GM21737 (cell line): Measurements from ENCODE around the gene TAF5L.
A peak's percentile ranks its signal among the peaks of the same experiment; 100 is the strongest.

Source experiments
- ATAC-seq: cut with Tn5 transposase; IDR thresholded peaks from one replicate; pipeline ENCODE4 v1.9.1; 2021; ENCODE audit warnings: mild to moderate bottlenecking, moderate library complexity; ENCODE audit not compliant: unreplicated experiment

Gene TAF5L

DNA sequence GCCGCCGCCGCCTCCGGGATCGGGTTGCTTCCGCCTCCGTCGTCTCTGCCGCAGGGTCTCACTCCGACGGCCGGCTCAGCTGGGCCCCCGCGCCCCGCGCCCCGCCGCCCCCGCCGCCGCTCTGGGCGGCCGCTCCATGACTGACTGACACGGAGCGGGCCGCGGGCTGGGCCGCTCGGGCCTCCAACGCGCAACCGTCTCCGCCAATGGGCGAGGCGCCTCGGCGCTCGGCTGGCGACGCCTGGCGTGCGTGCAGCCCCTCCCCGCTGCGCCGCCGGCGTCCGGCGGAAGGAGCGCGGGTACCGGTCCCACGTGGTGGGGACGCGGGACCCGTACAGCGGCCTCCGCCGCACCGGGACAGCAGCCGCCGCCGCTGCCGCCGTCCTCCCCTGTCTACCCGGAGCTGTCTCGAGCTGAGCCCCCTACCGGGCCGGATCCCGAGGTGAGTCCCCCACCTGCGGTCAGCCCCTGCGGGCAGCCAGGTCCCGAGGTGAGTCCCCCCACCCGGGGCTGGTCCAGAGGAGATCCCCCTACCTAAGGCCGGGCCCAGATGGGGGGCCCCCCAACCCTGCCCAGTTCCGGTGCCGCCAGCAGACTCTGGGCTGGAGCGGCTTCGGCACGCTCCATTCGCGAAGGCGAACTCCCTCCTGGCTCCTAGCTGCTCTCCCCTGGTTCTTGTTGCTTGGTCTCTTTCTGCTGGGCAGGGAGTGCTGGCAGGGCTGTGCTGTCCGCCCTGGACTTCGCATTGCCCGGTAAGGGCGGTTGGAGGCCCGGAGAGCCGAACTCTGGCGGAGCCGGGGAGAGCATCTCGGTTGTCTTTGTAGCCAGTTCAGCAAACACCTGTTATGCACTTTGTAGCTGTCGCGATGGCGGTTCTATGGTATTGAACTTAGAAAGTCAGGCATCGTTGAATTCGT, at the start of gene TAF5L, which contains the start of gene URB2:
TSS of gene TAF5L (minus strand) at position 208 of the 917 bp plus-strand sequence. CDS start 11,640 bp downstream, outside the sequence.
TSS of gene URB2 (plus strand) at position 333 of the 917 bp plus-strand sequence. CDS start 1,387 bp downstream, outside the sequence.
- ATAC-seq, result peak; percentile 85

DNA sequence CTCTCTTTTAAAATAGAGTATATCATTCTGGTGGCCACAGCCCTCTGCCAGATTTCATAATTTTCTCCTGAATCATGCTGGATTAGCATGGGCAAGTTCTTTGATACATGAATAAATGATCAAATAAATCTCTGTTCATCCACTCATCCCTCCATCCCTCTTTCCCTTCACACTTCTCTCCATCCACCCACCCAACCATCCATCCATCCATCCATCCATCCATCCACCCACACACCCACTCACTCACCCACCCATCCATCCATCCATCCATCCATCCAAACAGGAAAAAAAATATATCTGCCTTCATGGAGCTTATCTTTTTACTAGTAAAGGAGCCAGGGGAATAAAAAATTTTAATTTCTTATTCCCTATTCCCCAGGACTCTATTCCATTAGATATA, 49.5 kb upstream of the TAF5L start:
- ATAC-seq, result no peak

DNA sequence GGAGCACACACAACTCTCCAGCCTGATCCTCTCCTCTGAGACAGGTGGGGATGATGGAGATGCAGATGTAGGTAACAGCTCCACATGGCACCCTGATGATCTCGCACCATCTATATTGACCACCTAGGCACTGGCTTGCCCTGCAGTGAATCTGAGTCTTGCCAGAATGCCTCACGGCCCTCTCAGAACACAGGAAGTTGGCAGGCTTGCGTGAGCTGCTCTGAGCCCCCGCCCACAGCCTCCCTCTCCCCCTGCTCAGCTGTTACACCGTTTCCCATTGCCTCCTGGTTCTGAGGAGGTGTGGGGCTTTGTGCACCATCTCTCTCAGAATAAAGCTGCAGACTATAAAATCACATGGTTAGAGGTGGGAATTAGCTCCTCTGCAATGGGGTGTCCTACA, 48.1 kb upstream of the TAF5L start:
- ATAC-seq, result no peak

DNA sequence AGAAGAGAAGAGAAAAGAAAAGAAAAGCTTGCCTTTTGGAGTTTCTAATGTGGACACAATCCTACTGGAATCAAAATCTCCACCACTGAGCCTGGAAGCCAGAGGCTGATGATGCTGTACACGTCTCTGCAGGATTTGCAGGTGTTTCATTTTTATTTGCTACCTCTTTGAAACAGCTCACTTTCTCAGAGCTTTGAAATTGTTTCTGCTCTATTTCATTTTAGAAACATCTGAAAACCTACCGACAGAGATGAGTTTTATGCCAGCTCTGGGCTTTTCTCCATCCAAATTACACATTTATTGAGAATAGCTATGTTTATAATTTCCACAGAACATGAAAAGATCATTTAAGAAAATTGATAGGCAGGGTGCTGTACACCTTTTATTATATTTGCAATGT, 46.3 kb upstream of the TAF5L start:
- ATAC-seq, result no peak

DNA sequence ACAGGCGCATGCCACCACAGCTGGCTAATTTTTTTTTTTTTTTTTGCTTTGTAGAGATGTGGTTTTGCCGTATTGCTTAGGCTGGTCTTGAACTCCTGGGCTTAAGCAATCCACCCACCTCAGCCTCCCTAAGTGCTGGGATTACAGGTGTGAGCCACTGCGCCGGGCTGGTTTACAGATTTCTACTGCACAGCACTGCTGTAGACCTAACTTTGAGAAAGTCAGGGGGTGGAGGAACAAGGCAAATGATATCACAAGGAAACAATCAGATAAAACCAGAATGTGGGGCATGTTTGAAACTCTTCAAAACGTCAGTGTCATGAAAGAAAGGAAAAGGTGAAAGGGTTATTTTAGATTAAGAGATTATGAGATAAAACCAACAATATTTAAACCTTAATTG, 45.4 kb upstream of the TAF5L start:
- ATAC-seq, result no peak

DNA sequence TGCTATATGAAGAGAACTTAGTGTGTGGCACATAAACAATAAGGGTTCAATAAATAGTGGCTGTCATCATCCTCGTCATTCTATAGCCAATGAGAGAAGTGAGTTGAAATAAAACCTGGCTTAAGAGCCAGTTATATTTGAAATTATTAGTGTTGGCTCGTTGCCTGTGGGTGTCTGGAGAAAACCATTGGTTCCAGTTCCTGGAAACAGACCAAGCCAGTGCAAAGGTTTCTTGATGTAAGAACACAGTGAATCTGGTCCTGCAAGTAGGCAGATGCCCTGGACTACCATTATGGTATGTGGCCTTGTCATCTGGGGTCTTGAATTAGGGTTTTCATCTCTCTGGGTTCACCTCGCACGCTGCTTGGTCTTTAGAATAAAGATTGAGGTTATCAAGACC, 43.4 kb upstream of the TAF5L start:
- no peak for ATAC-seq

DNA sequence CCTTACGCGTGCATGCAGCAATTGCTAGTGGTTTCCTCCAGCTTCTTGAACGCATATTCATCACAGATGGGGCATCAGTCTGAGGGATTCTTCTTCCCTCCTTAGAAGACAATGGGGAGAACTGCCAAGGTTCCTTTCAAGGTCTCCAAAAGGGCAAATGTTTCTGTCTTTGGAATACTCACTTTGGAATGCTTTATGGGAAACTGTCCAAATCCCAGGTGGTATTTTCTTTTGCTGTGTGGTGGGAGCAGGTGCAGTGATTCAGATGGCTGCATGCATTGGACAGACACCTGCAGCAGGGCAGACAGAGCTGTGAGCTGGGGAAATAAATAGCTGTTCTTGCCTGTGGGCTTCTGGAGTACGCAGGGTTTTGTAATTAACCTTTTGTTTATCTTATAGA, 40.7 kb upstream of the TAF5L start:
- no peak for ATAC-seq

DNA sequence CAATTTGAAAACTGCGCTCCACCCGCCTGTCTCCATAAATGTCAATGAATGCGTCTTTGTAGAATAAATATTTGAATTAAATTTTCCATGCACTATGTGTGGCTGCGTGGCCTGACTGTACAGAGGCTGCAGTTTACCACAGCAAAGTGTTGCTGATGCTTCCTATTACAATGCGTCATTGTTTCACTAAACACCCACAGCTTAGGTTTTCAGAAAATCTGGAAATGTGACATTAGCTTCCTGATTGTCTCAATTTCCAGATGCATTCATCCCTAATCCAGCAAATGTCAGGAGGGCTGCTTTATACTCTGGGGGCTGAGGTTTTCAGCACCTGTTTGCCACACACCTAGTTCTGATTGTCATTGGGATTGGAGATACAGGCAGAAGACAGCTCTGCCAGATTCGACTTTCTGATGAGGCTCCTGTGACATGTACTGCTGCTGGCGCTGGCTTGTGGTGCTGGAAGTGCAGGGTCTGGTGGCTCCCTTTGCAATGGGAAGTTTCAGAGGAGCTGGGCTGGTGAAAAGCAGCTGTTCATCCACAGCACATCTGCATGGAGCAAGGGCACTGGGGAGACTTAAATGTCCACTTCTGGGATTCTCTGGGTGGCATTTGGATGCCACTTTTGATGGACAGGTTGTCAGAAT, 40.1 kb upstream of the TAF5L start:
- no peak for ATAC-seq

DNA sequence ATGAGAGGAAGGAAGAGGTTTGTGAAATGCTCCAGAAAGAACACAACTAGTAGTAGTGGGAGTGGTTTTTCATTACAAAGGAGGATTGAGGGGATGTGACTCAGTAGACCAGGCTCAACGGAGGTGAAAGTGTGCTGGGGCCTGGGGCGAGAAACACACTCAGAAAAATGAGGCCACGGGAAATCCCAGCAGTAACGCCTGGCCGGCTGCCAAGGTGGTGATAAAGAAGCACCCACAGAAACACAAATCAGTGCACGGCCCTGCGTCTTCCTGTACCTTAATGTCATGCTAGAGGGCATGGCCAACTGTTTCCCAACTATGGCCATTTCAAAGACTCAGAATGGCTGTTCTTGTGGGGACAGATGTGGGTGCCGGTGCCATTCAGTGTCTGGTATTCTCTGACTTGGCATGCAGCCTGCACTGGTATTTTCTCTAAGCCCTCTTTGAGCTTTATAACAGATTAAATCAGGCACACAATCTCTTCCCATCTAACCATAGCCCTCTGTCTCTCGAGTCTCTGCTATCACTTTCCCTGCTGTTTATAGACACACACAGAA, 38.3 kb upstream of the TAF5L start:
- no peak for ATAC-seq

DNA sequence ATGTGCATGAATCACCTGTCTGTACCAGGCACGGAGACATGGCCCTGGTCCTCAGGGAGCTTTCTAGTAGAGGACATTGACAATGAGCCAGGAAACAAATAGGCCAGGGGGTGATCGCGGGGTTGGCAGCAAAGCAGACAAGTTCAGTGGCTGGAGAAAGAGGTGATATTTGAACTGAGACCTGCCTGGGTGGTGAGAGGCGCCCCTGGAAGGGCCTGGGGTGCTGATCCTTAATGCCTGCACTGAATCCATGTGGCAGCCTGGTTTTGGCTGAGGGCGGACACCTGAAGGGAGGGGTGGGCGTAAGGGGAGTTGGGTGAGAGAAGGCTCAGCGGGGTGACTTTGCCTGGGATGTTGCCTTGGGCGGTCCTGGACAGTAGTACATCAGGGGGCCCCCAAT, 36.0 kb upstream of the TAF5L start:
- ATAC-seq, result no peak

DNA sequence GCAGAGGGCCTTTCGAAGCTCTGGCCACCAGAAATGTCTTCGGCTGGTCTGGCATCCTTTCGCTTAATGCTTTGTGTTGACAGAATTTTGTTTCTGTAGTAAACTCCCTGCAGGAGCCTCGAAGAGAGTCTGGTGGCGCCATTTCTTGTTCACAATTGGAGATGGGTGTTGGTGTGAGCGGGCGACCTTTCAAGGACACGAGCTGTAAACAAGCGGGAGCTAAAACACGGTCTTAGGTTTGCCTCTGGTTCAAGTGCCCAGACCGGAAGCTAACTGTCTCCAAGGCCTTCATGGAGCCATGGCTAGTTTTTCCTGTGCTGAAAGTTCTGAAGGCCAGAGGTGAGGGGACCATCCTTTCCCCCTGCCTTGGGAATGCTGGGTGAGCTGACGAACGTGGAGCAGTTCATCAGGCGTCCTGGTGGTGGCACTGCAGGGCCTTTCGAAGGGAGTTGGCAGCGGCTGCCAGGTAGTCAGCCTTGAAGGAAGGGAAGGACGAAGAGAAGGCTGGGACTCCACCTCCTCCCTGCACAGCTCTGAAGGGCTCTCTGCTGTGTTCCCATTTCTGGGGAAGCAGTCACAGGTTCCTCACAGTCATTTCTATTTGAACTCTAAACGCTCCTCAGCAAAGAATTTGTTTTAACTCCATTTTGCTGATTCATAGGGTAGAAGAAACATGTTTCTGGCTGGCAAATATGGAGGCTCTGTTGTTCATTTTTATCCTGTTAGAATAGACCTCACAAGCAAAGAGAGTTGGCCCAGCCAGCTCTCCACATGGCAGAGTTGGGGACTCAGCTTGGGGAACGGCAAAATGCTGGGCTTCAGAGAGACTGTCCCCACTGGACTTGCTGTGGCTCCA, 35.3 kb upstream of the TAF5L start:
- ATAC-seq, result peak; percentile 66

DNA sequence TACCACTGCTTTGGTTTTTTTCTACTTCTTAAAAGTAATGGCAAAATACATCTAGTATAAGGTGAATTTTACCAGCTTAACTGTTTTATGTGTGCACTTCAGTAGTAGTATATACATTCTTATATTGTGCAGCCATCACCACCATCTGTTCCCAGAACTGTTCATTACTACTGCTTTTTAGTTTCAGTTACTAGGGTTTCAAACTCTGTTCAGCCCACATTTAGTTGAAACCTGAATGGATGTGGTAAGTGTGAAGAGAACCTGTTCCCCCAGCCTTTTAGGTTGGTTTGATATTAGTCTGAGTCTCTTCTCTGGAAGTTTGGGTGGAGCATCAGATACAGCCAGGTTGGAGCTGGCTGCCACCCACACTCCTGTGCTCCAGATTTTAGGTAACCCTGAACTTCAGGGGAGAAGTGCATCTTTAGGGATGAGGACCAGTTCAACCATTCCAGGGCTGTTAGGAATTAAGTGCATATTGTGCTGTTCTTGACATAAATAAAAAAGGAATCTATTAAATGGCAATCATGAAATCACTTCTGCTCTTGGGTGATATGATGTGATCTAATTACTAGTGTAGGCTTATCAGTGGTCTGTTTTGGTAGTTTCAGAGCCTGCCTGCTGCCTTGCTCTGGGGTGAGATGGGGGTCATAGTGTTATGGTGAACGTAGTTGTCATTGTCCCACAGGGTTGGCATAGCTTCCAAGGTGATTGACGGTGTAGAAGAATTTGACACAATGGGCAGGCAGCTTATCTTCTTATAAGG, 32.3 kb upstream of the TAF5L start:
- ATAC-seq, result no peak

DNA sequence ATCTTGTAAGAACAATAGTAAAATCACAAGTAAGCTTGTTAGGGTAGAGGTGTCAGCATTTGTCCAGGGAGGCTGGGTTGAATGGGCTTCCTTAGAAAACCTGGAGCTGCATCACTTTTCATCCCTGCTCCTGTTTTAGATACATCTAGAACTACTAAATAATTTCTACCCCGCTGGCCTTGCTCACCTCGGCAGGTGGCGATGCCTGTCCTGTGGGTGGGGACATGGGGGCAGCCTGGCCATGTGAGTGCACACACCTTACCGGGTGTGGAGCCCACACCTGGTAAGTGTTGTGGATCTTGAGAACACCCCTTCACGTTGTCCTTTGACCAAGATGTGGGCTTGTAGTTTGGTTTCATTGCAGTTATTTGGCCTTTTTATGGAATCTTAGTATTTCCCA, 29.9 kb upstream of the TAF5L start:
- ATAC-seq, result no peak

DNA sequence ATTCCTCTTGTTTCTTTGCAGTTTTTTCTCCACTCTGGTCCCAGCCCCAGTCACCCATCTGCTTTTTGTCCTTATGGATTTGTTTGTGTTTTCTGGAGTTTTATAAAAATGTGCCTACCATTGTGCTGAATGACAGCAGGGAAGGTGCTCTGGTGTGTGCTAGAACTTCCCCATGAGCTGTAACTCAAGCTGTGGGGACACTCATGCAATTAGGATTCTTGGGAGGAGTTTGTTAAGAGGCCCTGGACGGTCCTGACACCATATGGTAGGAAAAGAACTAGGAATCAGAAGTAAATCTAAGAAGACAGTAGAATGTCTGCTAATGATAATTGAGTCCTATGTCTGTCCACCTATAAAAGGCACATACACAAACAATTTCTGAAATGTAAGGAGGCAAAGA, 27.5 kb upstream of the TAF5L start:
- ATAC-seq, result no peak

DNA sequence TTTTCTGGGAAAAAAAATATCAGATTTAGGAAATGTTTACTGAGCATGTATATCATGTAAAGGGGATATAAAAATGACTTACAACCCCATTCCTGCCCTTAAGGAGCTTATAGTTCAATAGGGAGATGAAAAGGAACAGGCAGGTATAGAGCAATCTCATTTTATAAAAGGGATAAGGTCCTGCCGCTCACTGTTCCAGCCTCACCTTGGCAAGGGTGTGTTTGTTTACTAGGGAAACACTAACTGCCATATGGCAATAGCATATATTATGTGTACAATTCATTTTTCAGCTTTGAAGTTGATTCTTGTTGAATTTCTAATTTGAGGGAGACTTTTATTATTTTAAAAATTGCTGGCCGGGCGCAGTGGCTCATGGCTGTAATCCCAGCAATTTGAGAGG, 25.6 kb upstream of the TAF5L start:
- ATAC-seq, result no peak

DNA sequence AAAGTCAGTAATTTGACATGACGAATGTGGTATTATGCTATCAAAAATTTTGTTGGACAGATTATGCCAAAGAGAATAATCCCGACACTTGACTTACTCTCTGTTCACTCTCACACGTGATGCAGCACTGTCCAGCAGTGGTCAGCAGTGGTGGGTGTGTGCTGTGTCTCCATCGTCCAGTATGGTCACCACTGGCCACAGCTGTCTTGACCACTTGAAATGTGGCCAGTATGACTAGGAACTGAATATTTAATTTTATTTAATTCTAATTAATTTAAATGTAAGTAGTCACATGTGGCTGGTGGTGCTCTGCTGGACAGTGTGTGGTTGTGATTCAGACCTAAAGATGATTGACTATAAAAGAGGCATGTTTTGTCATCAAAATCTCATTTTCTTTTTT, 24.1 kb upstream of the TAF5L start:
- ATAC-seq, result no peak

DNA sequence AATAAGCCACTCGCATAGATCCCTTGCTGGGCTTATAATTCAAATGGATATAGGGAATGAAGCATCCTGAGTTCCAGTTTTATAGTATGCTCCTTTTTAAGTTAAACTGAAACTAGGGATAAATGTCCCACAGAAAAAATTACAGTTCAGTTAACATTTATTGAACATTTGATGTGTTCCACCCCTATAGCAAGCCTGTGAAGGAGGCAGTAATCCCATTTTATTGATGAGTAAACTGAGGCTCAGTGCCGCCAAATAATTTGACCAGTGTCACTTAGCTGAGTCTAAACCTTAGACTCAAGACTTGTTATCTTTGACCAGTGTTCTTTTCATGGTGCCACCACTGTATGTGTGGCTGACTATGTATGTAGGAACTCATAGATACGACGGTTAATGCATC, 22.5 kb upstream of the TAF5L start:
- ATAC-seq, result no peak

DNA sequence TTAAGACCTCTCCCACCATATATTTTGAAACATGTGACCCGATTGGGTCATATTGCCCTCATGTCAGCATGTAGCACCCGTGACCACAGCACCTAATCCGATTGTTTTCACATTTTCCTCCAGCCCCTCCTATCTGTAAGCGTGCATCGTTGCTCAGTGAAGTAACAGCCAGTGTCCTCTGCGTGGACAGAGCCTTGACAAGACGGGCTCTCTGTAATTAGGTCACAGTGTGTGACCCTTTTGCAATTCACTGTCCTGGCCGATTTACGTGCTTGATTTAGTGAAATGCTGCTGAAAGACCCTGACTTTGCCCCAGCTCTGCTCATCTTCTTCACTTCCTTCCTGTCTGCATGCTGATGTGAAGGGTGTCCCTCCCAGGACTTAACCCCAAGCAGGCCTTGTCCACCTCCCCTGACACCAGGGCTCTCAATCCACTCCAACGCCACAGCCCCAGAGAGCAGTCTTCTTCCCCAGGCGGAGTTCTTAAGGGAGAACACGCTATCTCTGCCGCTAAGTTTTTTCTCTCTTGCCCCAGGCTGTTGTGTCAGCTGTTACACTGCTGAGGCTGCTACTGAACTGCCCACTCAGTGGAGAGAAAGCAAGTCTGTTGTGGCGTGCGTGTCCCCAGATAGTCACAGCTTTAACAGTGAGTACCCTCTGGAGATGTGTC, 19.5 kb upstream of the TAF5L start:
- no peak for ATAC-seq

DNA sequence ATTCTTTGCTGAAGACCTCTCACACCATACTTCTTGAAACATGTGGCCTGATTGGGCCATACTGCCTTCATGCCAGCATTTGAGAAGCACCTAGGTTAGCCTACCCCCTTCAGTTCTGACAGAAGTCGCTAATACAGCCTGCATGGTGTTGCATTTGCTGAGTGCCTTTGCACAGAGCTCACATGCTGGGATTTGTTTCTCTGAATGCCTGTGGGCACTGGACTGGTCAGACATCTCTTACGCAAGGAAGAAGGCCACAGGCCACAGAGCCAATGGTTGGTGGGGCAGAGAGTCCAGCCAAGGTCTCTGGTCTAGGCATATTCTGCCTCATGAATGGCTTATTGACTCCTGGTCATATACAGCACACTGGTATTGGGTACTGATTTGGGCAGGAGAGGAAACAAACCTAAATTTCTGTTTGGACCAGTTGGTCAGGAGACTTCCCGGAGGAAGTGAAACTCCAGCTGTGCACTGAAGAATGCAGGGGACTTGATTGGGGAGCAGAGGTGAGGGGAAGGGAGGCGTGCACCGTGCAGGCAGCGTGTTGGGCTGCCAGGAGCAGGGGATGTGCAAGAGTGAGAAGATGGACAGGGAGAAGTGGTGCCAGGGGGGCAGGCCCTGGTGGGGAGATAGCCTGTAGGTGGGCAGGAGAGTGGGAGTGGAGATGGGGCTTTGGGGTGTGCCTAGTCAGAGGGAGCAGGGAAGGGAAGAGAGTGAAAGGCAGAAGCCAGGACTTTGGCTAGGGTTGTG, 18.2 kb upstream of the TAF5L start:
- ATAC-seq, result no peak
